ENCODE results near the gene NPHP4.

The NPHP4 gene

GRCh38 chr1:6033124-6033523, 40.9 kb upstream of the NPHP4 start:
- H3K27me3 ChIP-seq (replicated peaks), result peaks cover 13% of the 10 kb centered on the region
- TF ChIP-seq CTCF (IDR thresholded peaks at IDR 0.05; ENCODE audit: low read depth, low read length, missing control alignments), result no peak
- H3K4me3 ChIP-seq (ENCODE audit: low read depth, low read length), result no peak overlapping the region
- in situ Hi-C loops (cut with HindIII; ENCODE audit: low pct_ligation_motif_present, low sequenced_read_pairs), result no loop called here
- no peak overlapping the region for H3K27ac ChIP-seq
- no peaks in the 10 kb centered on the region for H3K36me3 ChIP-seq (replicated peaks)
- no peak for DNase-seq

GRCh38 chr1:6030547-6031261, 38.5 kb upstream of the NPHP4 start:
- Histone ChIP-seq H3K36me3 (replicated peaks) (no peaks in the 10 kb centered on the region), H3K4me3 (ENCODE audit: low read depth, low read length) (no peak overlapping the region), H3K27me3 (replicated peaks) (peaks cover 26% of the 10 kb centered on the region), H3K27ac (no peak overlapping the region)
- no peak for TF ChIP-seq CTCF (IDR thresholded peaks at IDR 0.05; ENCODE audit: low read depth, low read length, missing control alignments)
- no peak for DNase-seq
- in situ Hi-C loops (cut with HindIII; ENCODE audit: low pct_ligation_motif_present, low sequenced_read_pairs), result no loop called here

GRCh38 chr1:6030132-6030531, 37.9 kb upstream of the NPHP4 start:
- H3K4me3 ChIP-seq (ENCODE audit: low read depth, low read length), result no peak overlapping the region
- no peak for TF ChIP-seq CTCF (IDR thresholded peaks at IDR 0.05; ENCODE audit: low read depth, low read length, missing control alignments)
- H3K27ac ChIP-seq, result no peak overlapping the region
- H3K27me3 ChIP-seq (replicated peaks), result peaks cover 31% of the 10 kb centered on the region
- in situ Hi-C loops (cut with HindIII; ENCODE audit: low pct_ligation_motif_present, low sequenced_read_pairs), result no loop called here
- no peaks in the 10 kb centered on the region for H3K36me3 ChIP-seq (replicated peaks)
- DNase-seq, result no peak

GRCh38 chr1:6029351-6029750, 37.1 kb upstream of the NPHP4 start:
- Histone ChIP-seq H3K4me3 (ENCODE audit: low read depth, low read length) (no peak overlapping the region), H3K36me3 (replicated peaks) (no peaks in the 10 kb centered on the region), H3K27me3 (replicated peaks) (peaks cover 33% of the 10 kb centered on the region), H3K27ac (no peak overlapping the region)
- no peak for TF ChIP-seq CTCF (IDR thresholded peaks at IDR 0.05; ENCODE audit: low read depth, low read length, missing control alignments)
- no peak for DNase-seq
- in situ Hi-C loops (cut with HindIII; ENCODE audit: low pct_ligation_motif_present, low sequenced_read_pairs), result no loop called here

- Histone ChIP-seq H3K27ac (no peak overlapping the region), H3K4me3 (ENCODE audit: low read depth, low read length) (no peak overlapping the region)
- peak; percentile 8 for DNase-seq
Measured at GRCh38 chr1:6028042-6028850, 36.0 kb upstream of the NPHP4 start.

More at GRCh38 chr1:6028042-6028850, 36.0 kb upstream of the NPHP4 start:
- Histone ChIP-seq H3K27me3 (replicated peaks) (peaks cover 27% of the 10 kb centered on the region), H3K36me3 (replicated peaks) (no peaks in the 10 kb centered on the region)
- TF ChIP-seq CTCF (IDR thresholded peaks at IDR 0.05; ENCODE audit: low read depth, low read length, missing control alignments), result no peak
- in situ Hi-C loops (cut with HindIII; ENCODE audit: low pct_ligation_motif_present, low sequenced_read_pairs), result no loop called here

All from brain microvascular endothelial cell (primary cell).